Stimulated activated CD8-positive, alpha-beta memory T cell treated with anti-CD3 and anti-CD28 coated beads, Interleukin-4, amount 100 ng/mL, for 1 hour (primary cell): ENCODE data around the gene HYI.
A peak's percentile ranks its signal among the peaks of the same experiment; 100 is the strongest.
"Not testable (repeated sequence)": the region's sequence is repeated elsewhere in the genome, so short reads cannot be mapped to it uniquely, and the experiment has no call there.

Experiments used
- DNase-seq, 2 donors: peaks; one replicate each; pipeline ENCODE4 v3.0.0-alpha.2; 2020; ENCODE audit warnings: low read depth in 2 of 2, low spot score in 1 of 2

HYI gene

GRCh38 chr1:43430831-43431230 is 22.9 kb downstream of the HYI start:
- no peak for DNase-seq

GRCh38 chr1:43427941-43428340 is 25.8 kb downstream of the HYI start:
- no peak for DNase-seq

DNA sequence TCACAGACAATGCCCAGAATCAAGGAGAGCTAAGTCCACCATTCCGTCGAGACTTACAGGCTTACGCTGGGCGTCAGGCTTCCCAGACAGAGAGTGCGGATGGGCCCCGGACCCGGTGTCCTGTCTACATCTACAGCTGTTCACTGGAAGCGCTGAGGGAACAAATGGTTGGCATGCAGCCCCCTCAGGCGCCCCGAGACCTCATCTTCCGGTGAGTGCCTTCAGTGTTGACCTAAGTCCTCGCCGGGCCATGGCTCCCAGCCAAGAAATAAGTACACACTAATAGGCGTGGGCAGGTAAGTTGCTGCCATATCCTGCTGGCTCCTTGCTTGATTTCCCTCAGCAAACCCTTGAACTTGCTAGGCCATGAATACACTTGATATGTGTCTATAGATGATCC is 26.2 kb downstream of the HYI start:
- no peak for DNase-seq

GRCh38 chr1:43426221-43426620 is 27.5 kb downstream of the HYI start:
- DNase-seq, result no peak

DNA sequence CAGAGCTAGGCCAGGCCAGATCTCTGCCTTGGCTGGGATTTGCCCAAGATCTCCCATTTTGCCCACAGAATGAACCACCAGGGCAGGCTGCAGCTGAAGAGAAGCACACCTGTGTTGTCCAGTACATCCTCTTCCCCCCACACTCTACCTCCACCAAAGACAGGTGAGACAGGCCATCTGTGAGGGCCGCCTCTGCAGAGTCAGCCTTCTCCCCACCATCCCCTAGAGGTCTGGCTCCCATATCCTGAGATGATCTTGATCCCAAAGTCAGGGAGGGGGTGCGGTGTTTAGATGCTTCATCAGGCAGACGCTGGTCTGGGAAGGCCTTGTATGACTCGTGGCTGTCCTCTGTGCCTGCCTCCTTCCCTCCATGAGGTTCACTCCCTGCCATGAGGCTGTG is 28.7 kb downstream of the HYI start:
- DNase-seq, result no peak

- DNase-seq, result no peak
These were observed 29.8 kb downstream of the HYI start for GRCh38 chr1:43423672-43424550.

GRCh38 chr1:43422995-43423671 is 30.6 kb downstream of the HYI start:
- DNase-seq, result no peak

GRCh38 chr1:43421976-43422750 is 31.6 kb downstream of the HYI start:
- no peak for DNase-seq

GRCh38 chr1:43421396-43421795 is 32.3 kb downstream of the HYI start:
- no peak for DNase-seq

GRCh38 chr1:43420874-43421273 is 32.9 kb downstream of the HYI start:
- no peak for DNase-seq

- DNase-seq, result no peak
These were observed 33.9 kb downstream of the HYI start for GRCh38 chr1:43419627-43420425.

DNA sequence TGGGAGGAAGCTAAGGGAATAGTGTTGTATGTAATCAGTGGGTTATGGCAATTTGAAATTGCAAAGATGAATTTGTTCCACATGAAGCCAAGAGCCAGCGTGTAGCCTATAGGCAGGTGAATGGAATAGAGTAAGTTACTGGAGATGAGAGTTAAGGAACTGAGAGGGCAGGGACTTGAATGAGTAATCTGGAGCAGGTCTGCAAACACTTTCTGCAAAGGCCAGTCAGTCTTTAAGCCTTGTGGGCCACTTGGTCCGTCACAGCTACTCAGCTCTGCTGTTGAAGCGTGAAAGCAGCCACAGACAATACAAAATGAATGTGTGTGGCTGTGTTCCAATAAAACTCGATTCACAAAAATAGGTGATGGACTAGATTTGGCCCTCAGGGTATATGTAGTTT is 34.9 kb downstream of the HYI start:
- DNase-seq, result no peak

DNA sequence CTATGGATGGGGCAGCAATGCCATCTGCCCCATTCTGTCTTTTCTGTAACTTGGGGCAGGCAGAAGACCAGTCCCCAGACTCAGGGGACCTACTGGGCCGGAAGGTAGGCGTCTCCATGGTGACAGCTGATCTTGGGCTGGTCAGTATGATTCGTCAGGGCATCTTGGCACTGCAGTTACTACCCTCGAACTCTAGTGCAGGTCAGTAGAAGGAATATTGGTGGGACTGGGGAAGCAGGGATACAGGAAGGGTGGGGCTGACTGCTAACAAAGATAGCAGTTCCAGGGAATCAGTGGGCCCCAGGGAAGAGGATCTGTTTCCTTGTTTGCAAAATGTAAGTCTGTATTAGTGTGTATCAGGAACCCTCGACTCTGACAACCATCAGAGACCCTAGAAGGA is 37.8 kb downstream of the HYI start:
- no peak for DNase-seq

GRCh38 chr1:43414634-43415223 is 39.0 kb downstream of the HYI start:
- peak; percentile 26 to 37 for DNase-seq

DNA sequence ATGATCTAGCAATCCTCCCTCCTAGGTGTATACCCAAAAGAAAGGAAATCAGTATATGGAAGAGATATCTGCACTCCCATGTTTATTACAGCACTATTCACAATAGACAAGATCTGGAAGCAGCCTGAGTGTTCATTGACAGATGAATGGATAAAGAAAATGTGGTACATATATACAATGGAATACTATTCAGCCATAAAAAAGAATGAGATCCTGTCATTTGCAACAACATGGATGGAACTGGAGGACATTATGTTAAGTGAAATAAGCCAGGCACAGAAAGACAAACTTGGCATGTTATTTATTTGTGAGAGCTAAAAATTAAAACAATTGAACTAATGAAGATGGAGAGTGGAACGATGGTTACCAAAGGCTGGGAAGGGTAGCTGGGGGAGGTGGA is 40.3 kb downstream of the HYI start:
- DNase-seq, result not testable (repeated sequence)

GRCh38 chr1:43410571-43410970 is 43.2 kb downstream of the HYI start:
- DNase-seq, result no peak

DNA sequence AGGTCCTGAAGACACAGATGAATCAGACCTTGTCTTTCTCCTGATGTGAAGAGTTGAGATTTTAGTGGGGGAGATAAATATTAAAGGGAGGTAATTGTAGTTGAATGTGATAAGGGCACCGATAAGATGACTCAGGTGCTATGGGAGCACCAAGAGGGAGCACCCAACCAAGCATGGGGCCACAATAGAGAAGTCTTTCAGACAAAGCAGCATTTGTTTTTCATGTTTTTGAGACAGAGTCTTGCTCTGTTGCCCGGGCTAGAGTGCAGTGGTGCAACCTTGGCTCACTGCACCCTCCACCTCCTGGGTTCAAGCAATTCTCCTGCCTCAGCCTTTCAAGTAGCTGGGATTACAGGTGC is 47.9 kb downstream of the HYI start:
- DNase-seq, result no peak

DNA sequence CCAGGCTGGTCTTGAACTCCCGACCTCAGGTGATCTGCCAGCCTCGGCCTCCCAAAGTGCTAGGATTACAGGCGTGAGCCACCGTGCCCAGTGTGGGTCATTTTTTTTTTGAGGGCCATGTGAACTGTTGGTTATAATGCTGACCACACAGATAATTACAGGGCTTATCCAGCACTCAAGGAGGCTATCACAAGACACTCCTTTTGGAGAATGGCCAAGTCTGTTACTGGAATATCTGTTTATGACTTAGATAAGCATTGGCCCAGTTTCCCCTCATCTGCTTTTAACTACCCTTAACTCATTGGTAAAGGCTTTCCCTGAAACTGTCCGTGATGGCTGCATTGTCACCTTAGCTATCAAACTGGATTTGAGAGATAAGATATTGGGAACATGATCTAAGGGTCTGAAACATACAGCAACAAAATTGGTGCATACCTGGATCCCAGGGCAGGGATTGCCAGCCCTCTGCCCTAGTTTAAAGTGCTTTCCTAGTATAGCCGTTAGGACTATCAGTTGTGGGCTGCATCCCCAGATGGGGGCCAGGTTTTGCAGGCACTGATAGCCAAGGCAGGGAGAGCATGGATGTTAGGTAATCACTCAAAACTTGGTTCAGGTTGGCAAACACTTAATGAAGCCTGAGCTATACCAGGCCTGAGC is 48.4 kb downstream of the HYI start:
- DNase-seq, result no peak

DNA sequence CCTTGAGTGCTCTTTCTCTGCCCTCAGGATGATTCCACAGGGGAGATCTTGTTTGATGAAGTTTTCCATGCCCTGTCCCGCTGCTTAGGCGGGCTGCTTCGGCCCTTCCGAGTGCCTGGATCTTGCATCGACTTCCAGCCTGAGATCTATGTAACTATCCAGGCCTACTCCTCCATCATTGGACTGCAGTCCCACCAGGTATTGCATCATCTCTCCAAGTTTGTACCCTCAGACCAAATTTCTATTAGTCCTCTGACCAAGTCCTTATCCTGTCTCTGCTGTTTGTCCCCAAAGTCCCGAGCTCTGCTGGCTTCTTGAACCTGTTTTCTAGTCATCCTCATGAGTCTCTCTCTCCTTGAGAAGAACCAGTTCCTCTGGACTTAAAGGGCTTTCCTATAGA is 49.4 kb downstream of the HYI start:
- DNase-seq, result no peak
